Measurements from ENCODE around the gene TPST1.
"Not testable (repeated sequence)": the region's sequence is repeated elsewhere in the genome, so short reads cannot be mapped to it uniquely, and the experiment has no call there.

Gene TPST1

GRCh38 chr7:66380272-66380888 is 175.2 kb downstream of the TPST1 start:
- no peak for DNase-seq (ENCODE audit: low read depth)

GRCh38 chr7:66382182-66382923 is 177.2 kb downstream of the TPST1 start:
- DNase-seq (ENCODE audit: low read depth): not testable (repeated sequence)

GRCh38 chr7:66385191-66385905 is 180.2 kb downstream of the TPST1 start:
- not testable (repeated sequence) for DNase-seq (ENCODE audit: low read depth)

GRCh38 chr7:66395128-66395571 is 190.0 kb downstream of the TPST1 start:
- DNase-seq (ENCODE audit: low read depth): not testable (repeated sequence)

- not testable (repeated sequence) for DNase-seq (ENCODE audit: low read depth)
These were observed 190.9 kb downstream of the TPST1 start for GRCh38 chr7:66396052-66396451.

- not testable (repeated sequence) for DNase-seq (ENCODE audit: low read depth)
These were observed 193.7 kb downstream of the TPST1 start for GRCh38 chr7:66398841-66399240.

GRCh38 chr7:66399566-66399965 is 194.4 kb downstream of the TPST1 start:
- DNase-seq (ENCODE audit: low read depth): no peak

- DNase-seq (ENCODE audit: low read depth): no peak
These were observed 195.3 kb downstream of the TPST1 start for GRCh38 chr7:66400400-66400799.

GRCh38 chr7:66401126-66401525 is 196.0 kb downstream of the TPST1 start:
- not testable (repeated sequence) for DNase-seq (ENCODE audit: low read depth)

GRCh38 chr7:66401932-66402331 is 196.8 kb downstream of the TPST1 start:
- not testable (repeated sequence) for DNase-seq (ENCODE audit: low read depth)

GRCh38 chr7:66403564-66403963 is 198.4 kb downstream of the TPST1 start:
- no peak for DNase-seq (ENCODE audit: low read depth)

GRCh38 chr7:66409493-66409892 is 204.4 kb downstream of the TPST1 start:
- no peak for DNase-seq (ENCODE audit: low read depth)

Measured in activated T-helper 1 cell treated with Interleukin-2 at 50 U/mL for 16 hours (primary cell).